Measurements from ENCODE around the gene REG4. TPM values are rescaled to one million over a fixed set of nuclear protein-coding genes. Genes with fewer than 3 reads are reported as not detected.

REG4 gene
- total and polyA plus RNA-seq, 2 of the 13 experiments (the other 11 are each of a cell fraction or from before 2014, with no cell fraction given): not detected

- no peak for TF ChIP-seq MEIS2 (CRISPR knock-in tag; IDR thresholded peaks at IDR 0.05)
- no peak for TF ChIP-seq NFAT5 (CRISPR knock-in tag; IDR thresholded peaks at IDR 0.05)
- TF ChIP-seq YEATS2 (CRISPR knock-in tag; IDR thresholded peaks at IDR 0.05; ENCODE audit: borderline replicate concordance): no peak
- TF ChIP-seq ZFP37 (CRISPR knock-in tag; IDR thresholded peaks at IDR 0.05; ENCODE audit: borderline replicate concordance): no peak
- no peak for TF ChIP-seq ZNF788 (CRISPR knock-in tag; IDR thresholded peaks at IDR 0.05; ENCODE audit: borderline replicate concordance)
- TF ChIP-seq ZNF205 (CRISPR knock-in tag; IDR thresholded peaks at IDR 0.05): no peak
- no peak for TF ChIP-seq ZNF703 (CRISPR knock-in tag; IDR thresholded peaks at IDR 0.05; ENCODE audit: borderline replicate concordance)
- TF ChIP-seq CSRNP2 (CRISPR knock-in tag; conservative IDR thresholded peaks at IDR 0.05; ENCODE audit: low read depth): no peak
- 0 out of 2 replicates have a peak, but pooled peaks have one; percentile 56 for TF ChIP-seq MTERF4 (CRISPR knock-in tag; IDR thresholded peaks at IDR 0.05)
- TF ChIP-seq ZNF354B (CRISPR knock-in tag; IDR thresholded peaks at IDR 0.05): no peak
- no peak for TF ChIP-seq DNMT1 (CRISPR knock-in tag; IDR thresholded peaks at IDR 0.05)
- no peak for TF ChIP-seq ZNF431 (CRISPR knock-in tag; IDR thresholded peaks at IDR 0.05; ENCODE audit: borderline replicate concordance, low read depth)
- no peak for TF ChIP-seq ZNF709 (CRISPR knock-in tag; IDR thresholded peaks at IDR 0.05)
- no peak for TF ChIP-seq SALL2 (CRISPR knock-in tag; IDR thresholded peaks at IDR 0.05)
- TF ChIP-seq ZMYM4 (CRISPR knock-in tag; IDR thresholded peaks at IDR 0.05): no peak; the same call in 1 of the 2 replicates
- TF ChIP-seq ZNF746 (CRISPR knock-in tag; IDR thresholded peaks at IDR 0.05): no peak
- TF ChIP-seq ZNF362 (CRISPR knock-in tag; IDR thresholded peaks at IDR 0.05; ENCODE audit: borderline replicate concordance): no peak
- no peak for TF ChIP-seq CHD4 (IDR thresholded peaks at IDR 0.05; ENCODE audit: borderline replicate concordance, low read length)
- no peak for TF ChIP-seq NFE2L1 (CRISPR knock-in tag; IDR thresholded peaks at IDR 0.05; ENCODE audit: borderline replicate concordance)
- TF ChIP-seq NFKB2 (CRISPR knock-in tag; IDR thresholded peaks at IDR 0.05; ENCODE audit: borderline replicate concordance): no peak
- peak; percentile 22; the same call in 1 of the 2 replicates for TF ChIP-seq ZMYM3 (CRISPR knock-in tag; IDR thresholded peaks at IDR 0.05)
- TF ChIP-seq SALL1 (CRISPR knock-in tag; IDR thresholded peaks at IDR 0.05): peak; percentile 25; the same call in 1 of the 2 replicates
- TF ChIP-seq HOXA9 (CRISPR knock-in tag; IDR thresholded peaks at IDR 0.05; ENCODE audit: borderline replicate concordance): no peak
These were observed 42.5 kb downstream of the REG4 start, which contains the start of gene HMGCS2 (continued) for GRCh38 chr1:119768778-119769177.

Measured in HepG2 (cell line).